Transverse colon (tissue), 4 donors: ENCODE results near the gene ZNF335.

Experiments used
- CTCF ChIP-seq, 5 experiments: fragments of 200-600 bp in 3 of 5; fragments of 450-650 bp in 2 of 5; sonication (generic) in 3 of 5; IDR thresholded peaks; 1 replicate in 2 of 5; 2 replicates in 3 of 5; pipeline ENCODE4 v1.5.1; 2016 to 2017; ENCODE audit warnings: antibody characterized with exemption in 5 of 5, inconsistent platforms in 3 of 5, mild to moderate bottlenecking in 2 of 5, moderate library complexity in 1 of 5
- POLR2AphosphoS5 ChIP-seq, 3 donors: sonication (generic); formaldehyde crosslinking; IDR thresholded peaks; one replicate each; pipeline ENCODE4 v1.6.1; 2016; ENCODE audit warnings: antibody characterized with exemption in 3 of 3

GRCh38 chr20:45918779-45919537 lies 53.0 kb downstream of the ZNF335 start:
- TF ChIP-seq POLR2AphosphoS5 (IDR thresholded peaks at IDR 0.05) (no peak), CTCF (IDR thresholded peaks at IDR 0.05) (no peak)
